Naive B cell (primary cell): ENCODE measurements around the gene HOXB4. TPM values are rescaled to one million over a fixed set of nuclear protein-coding genes. Genes with fewer than 3 reads are reported as not detected.

ENCODE experiments used
- ATAC-seq, 2 donors: fragments of 150-1000 bp; cut with Tn5 transposase; 2 replicates each; pipeline ENCODE4 v1.10.0; 2021; ENCODE audit warnings: low read depth in 2 of 2, mild to moderate bottlenecking in 2 of 2, moderate library complexity in 2 of 2
- DNase-seq: peaks from one replicate; pipeline ENCODE4 v3.0.0; 2022
- H3K27ac Mint-ChIP-seq, 6 donors: one replicate each; pipeline ENCODE4 v1.8.0; 2020 to 2022; ENCODE audit warnings: mild to moderate bottlenecking in 6 of 6, mixed read lengths in 6 of 6, moderate library complexity in 5 of 6, inconsistent platforms in 2 of 6
- H3K27me3 Mint-ChIP-seq, 3 donors: one replicate each; pipeline ENCODE4 v1.8.0; 2021 to 2022; ENCODE audit warnings: mixed read lengths in 3 of 3, mild to moderate bottlenecking in 1 of 3
- H3K36me3 Mint-ChIP-seq, 2 donors: one replicate each; pipeline ENCODE4 v1.8.0; 2020 to 2022; ENCODE audit warnings: mixed read lengths in 2 of 2, inconsistent platforms in 1 of 2, mild to moderate bottlenecking in 1 of 2
- H3K4me1 Mint-ChIP-seq, 3 donors: one replicate each; pipeline ENCODE4 v1.8.0; 2020 to 2022; ENCODE audit warnings: mixed read lengths in 3 of 3, inconsistent platforms in 1 of 3, mild to moderate bottlenecking in 1 of 3, moderate library complexity in 1 of 3
- H3K4me3 Mint-ChIP-seq, 8 donors: one replicate each; pipeline ENCODE4 v1.8.0; 2020 to 2022; ENCODE audit warnings: mild to moderate bottlenecking in 8 of 8, mixed read lengths in 8 of 8, moderate library complexity in 8 of 8, inconsistent platforms in 2 of 8
- H3K9me3 Mint-ChIP-seq, 7 donors: one replicate each; pipeline ENCODE4 v1.8.0; 2020 to 2022; ENCODE audit warnings: mixed read lengths in 7 of 7, mild to moderate bottlenecking in 5 of 7, inconsistent platforms in 2 of 7, moderate library complexity in 1 of 7
- polyA plus RNA-seq, 6 donors: library from polyadenylated mRNA; unstranded; fragments of 300-500 nt; fragmentation: Illumina TruSeq; gene quantifications; one replicate each; pipeline ENCODE4 v1.2.3, GENCODE V29; 2021; ENCODE audit warnings: low read depth in 6 of 6

The HOXB4 gene
- polyA plus RNA-seq, 6 donors from 2014 or later = 0.07 to 0.25 TPM; not detected in 4

DNA sequence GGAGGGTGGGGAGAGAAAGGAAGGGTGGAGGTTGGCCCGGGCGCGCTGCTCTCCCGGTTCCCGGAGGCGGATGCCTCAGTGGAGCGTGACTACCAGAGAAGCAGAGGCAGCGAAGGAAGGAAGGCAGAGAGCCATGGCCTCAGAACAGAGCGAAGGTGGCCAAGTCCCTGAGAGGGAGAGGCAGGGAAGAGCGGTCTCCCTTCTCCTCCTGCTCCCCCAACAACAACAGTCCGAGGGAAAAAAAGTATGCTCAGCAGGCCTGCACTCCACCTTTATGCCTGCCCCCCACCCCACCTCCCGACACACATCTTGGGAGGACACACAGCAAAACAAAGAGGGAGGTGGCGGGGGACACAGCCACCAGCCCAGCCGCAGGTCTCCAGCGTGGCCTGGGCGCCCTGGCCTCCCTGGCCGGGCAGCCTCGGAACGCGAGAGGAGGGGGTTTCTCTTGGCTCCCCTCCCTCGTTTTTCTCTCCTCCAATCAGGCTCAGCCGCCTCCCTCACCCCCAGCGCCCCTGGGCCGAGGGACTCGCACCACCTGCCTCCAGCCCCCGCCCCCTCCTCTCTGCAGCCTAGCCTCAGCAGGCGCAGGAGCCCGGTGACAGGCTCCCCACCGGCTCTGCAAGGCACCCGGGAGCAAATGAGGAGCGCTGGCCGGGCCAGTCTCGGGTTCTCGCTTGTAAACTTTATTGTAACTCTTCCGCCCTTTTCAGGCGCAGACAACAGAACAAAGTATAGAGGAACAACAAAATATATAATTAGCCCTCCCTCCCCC is 33.7 kb upstream of the HOXB4 start:
- Mint-ChIP-seq H3K4me1 (peaks cover 43 to 50% (median 47%) of the 10 kb centered on the region in 3 donors), H3K4me3 (peak overlapping the region; percentile 92 to 98 (median 96)), H3K27ac (peak overlapping the region in 2 of 6 donors; percentile 71 to 78), H3K9me3 (peaks cover 0 to 2% (median 0%) of the 10 kb centered on the region in 7 donors), H3K36me3 (peaks cover 0 to 8% of the 10 kb centered on the region in 2 donors), H3K27me3 (peaks cover 69 to 89% (median 87%) of the 10 kb centered on the region in 3 donors)
- ATAC-seq (no peak), DNase-seq (no peak)

GRCh38 chr17:48611213-48611612 is 33.1 kb upstream of the HOXB4 start:
- peaks cover 43 to 49% (median 45%) of the 10 kb centered on the region in 3 donors for H3K4me1 Mint-ChIP-seq
- H3K27me3 Mint-ChIP-seq = peaks cover 71 to 91% (median 87%) of the 10 kb centered on the region in 3 donors
- peaks cover 0 to 2% (median 0%) of the 10 kb centered on the region in 7 donors for H3K9me3 Mint-ChIP-seq

GRCh38 chr17:48610282-48611211 is 32.4 kb upstream of the HOXB4 start, which contains the start of gene HOXB7:
Gene HOXB7 (minus strand): TSS chr17:48611017. CDS start chr17:48610918, 99 bp downstream.
- Mint-ChIP-seq H3K27ac (peak within 1 kb of the TSS in 4 of 6 donors; percentile 55 to 95 (median 82)), H3K4me3 (peak within 1 kb of the TSS; percentile 92 to 98 (median 96)), H3K36me3 (peaks cover 0 to 8% of the 10 kb centered on the region in 2 donors), H3K4me1 (peaks cover 43 to 49% (median 45%) of the 10 kb centered on the region in 3 donors), H3K9me3 (peaks cover 0 to 2% (median 0%) of the 10 kb centered on the region in 7 donors), H3K27me3 (peaks cover 71 to 90% (median 88%) of the 10 kb centered on the region in 3 donors)
- ATAC-seq (peak; percentile 30 to 48), DNase-seq (peak; percentile 53)

More at GRCh38 chr17:48611213-48611612, 33.1 kb upstream of the HOXB4 start:
- ATAC-seq = no peak
- Mint-ChIP-seq H3K27ac (peak overlapping the region in 4 of 6 donors; percentile 55 to 95 (median 82)), H3K36me3 (peaks cover 0 to 8% of the 10 kb centered on the region in 2 donors), H3K4me3 (peak overlapping the region; percentile 92 to 98 (median 96))
- no peak for DNase-seq

DNA sequence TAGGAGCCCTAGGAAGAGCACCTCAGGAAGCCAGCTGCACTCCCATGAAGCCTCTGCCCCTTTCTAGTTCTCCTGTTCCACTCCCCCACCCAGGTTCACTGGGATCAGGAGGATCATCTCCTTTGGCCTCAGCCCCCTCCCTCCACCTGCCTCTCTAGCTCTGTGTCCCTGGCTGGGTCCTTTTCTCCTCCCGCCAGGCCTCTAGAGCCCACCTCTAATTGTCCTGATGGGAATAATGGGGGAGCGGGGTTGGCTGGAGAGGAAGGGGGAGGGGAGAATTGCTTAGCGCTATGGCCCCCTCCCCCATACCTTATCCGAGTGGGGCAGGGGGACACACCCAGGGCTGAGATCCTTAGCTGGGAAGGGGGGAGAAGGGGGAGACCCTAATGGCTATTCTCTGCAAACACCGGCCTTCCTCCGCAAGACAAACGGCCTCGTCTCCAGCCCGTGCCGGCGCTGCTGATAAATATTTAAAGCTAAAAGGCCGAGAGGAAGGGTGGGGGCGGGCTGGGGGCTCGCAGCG is 31.7 kb upstream of the HOXB4 start:
- no peak for ATAC-seq
- DNase-seq = no peak
- Mint-ChIP-seq H3K4me3 (peak overlapping the region; percentile 92 to 98 (median 96)), H3K9me3 (peaks cover 0 to 2% (median 0%) of the 10 kb centered on the region in 7 donors), H3K27me3 (peaks cover 71 to 91% (median 88%) of the 10 kb centered on the region in 3 donors), H3K36me3 (peaks cover 0 to 2% of the 10 kb centered on the region in 2 donors), H3K27ac (no peak overlapping the region), H3K4me1 (peaks cover 42 to 45% (median 42%) of the 10 kb centered on the region in 3 donors)

GRCh38 chr17:48609033-48609432 is 30.9 kb upstream of the HOXB4 start:
- no peak for DNase-seq
- Mint-ChIP-seq H3K27me3 (peaks cover 74 to 91% (median 88%) of the 10 kb centered on the region in 3 donors), H3K36me3 (no peaks in the 10 kb centered on the region), H3K27ac (peak overlapping the region in 2 of 6 donors; percentile 18 to 72), H3K9me3 (peaks cover 0 to 2% (median 0%) of the 10 kb centered on the region in 7 donors), H3K4me3 (peak overlapping the region in 6 of 8 donors; percentile 7 to 98 (median 94)), H3K4me1 (peaks cover 37 to 44% (median 38%) of the 10 kb centered on the region in 3 donors)
- ATAC-seq = no peak

DNA sequence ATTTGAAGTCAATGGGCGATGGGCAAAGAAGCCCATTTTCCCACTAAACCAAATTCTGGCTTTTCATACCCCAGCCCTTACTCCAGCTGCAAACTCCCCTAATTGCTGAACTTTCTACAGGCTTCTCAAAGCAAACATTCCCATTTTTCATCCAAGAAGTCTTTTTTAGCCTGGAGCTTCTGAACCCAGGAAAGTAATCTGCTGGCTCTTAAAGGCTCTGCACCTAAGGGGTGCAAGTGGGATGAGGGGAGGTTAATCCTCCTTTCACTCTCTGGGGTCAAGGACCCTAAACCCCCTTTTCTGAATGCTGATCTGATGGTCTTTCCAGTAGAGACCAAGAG is 30.3 kb upstream of the HOXB4 start:
- ATAC-seq = no peak
- peaks cover 32 to 39% (median 33%) of the 10 kb centered on the region in 3 donors for H3K4me1 Mint-ChIP-seq
- H3K27me3 Mint-ChIP-seq = peaks cover 74 to 91% (median 87%) of the 10 kb centered on the region in 3 donors
- peak overlapping the region in 1 of 8 donors; percentile 92 for H3K4me3 Mint-ChIP-seq
- DNase-seq = no peak
- H3K36me3 Mint-ChIP-seq = no peaks in the 10 kb centered on the region
- peaks cover 0 to 2% (median 0%) of the 10 kb centered on the region in 7 donors for H3K9me3 Mint-ChIP-seq
- no peak overlapping the region for H3K27ac Mint-ChIP-seq

GRCh38 chr17:48606892-48607614 is 28.9 kb upstream of the HOXB4 start:
- Mint-ChIP-seq H3K4me3 (peak overlapping the region in 2 of 8 donors; percentile 19 to 67), H3K4me1 (peaks cover 19 to 33% (median 24%) of the 10 kb centered on the region in 3 donors), H3K27me3 (peaks cover 74 to 91% (median 77%) of the 10 kb centered on the region in 3 donors), H3K36me3 (no peaks in the 10 kb centered on the region), H3K27ac (no peak overlapping the region), H3K9me3 (peaks cover 0 to 2% (median 0%) of the 10 kb centered on the region in 7 donors)
- ATAC-seq (no peak), DNase-seq (no peak)

GRCh38 chr17:48605991-48606891 is 28.1 kb upstream of the HOXB4 start:
- no peak for DNase-seq
- Mint-ChIP-seq H3K4me3 (no peak overlapping the region), H3K27me3 (peaks cover 75 to 92% (median 76%) of the 10 kb centered on the region in 3 donors), H3K4me1 (peaks cover 13 to 31% (median 18%) of the 10 kb centered on the region in 3 donors), H3K9me3 (peaks cover 0 to 2% (median 0%) of the 10 kb centered on the region in 7 donors), H3K36me3 (no peaks in the 10 kb centered on the region), H3K27ac (no peak overlapping the region)
- no peak for ATAC-seq

DNA sequence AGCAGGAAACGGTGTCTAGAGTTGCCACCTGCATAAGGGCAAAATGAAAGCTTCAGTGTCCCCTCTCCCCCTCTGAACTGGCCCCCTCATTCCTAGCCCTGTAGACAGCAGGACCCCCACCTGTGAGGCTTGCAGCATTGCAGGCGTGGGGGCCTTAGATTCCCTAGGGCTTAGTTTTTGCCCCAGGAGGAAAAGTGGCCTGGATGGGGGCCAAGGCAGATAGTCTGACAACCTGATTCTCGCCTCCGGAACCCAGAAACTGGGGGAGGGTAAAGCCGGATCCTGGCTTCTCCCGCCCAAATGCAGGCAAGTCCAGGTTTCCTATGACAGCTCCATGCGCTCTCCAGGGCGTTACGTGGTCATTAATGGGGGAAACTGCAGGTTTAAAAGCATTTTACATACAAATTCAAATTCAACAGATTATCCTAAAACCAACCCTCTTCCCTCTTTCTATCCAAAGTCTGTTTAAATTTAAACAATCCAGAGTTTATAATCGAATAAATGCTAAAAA is 27.3 kb upstream of the HOXB4 start:
- ATAC-seq (no peak), DNase-seq (no peak)
- Mint-ChIP-seq H3K36me3 (no peaks in the 10 kb centered on the region), H3K4me1 (peaks cover 8 to 25% (median 12%) of the 10 kb centered on the region in 3 donors), H3K4me3 (peak overlapping the region in 1 of 8 donors; percentile 27), H3K9me3 (peaks cover 0 to 2% (median 0%) of the 10 kb centered on the region in 7 donors), H3K27me3 (peaks cover 75 to 92% (median 77%) of the 10 kb centered on the region in 3 donors), H3K27ac (no peak overlapping the region)

- H3K4me3 Mint-ChIP-seq = peak within 1 kb of the TSS in 3 of 8 donors; percentile 27 to 85 (median 80)
- peaks cover 8 to 25% (median 12%) of the 10 kb centered on the region in 3 donors for H3K4me1 Mint-ChIP-seq
- H3K36me3 Mint-ChIP-seq = no peaks in the 10 kb centered on the region
- H3K27ac Mint-ChIP-seq = peak within 1 kb of the TSS in 2 of 6 donors; percentile 87 to 92
- ATAC-seq (no peak), DNase-seq (no peak)
- H3K9me3 Mint-ChIP-seq = peaks cover 0 to 2% (median 0%) of the 10 kb centered on the region in 7 donors
- peaks cover 81 to 96% (median 83%) of the 10 kb centered on the region in 3 donors for H3K27me3 Mint-ChIP-seq
Observed at GRCh38 chr17:48604770-48605329, 26.7 kb upstream of the HOXB4 start, which contains the start of gene HOXB6. Gene HOXB6 (minus strand): TSS chr17:48604986. CDS start chr17:48598150, 6,836 bp downstream.
